Aorta (tissue), 5 donors: Measurements from ENCODE around the gene POSTN. TPM values are rescaled to one million over a fixed set of nuclear protein-coding genes. Genes with fewer than 3 reads are reported as not detected.
"Not testable (repeated sequence)": the region's sequence is repeated elsewhere in the genome, so short reads cannot be mapped to it uniquely, and the experiment has no call there.

ENCODE experiments used
- ATAC-seq: fragments of 200-7000 bp; cut with Tn5 transposase; one replicate; pipeline ENCODE4 v1.9.1; 2022; ENCODE audit warnings: moderate library complexity; ENCODE audit not compliant: low FRiP score
- DNase-seq, 2 donors: peaks; one replicate each; pipeline ENCODE4 v3.0.0-alpha.2; 2020
- H3K27ac ChIP-seq, 2 donors: one replicate each; pipeline ENCODE4 v1.5.1; 2013; ENCODE audit warnings: low read length in 2 of 2, mild to moderate bottlenecking in 2 of 2, moderate library complexity in 2 of 2, control low read depth in 1 of 2, inconsistent platforms in 1 of 2, low read depth in 1 of 2
- H3K27me3 ChIP-seq, 2 donors: one replicate each; pipeline ENCODE4 v1.6.1; 2013; ENCODE audit warnings: control low read depth in 1 of 2, low read length in 1 of 2, mild to moderate bottlenecking in 1 of 2, moderate library complexity in 1 of 2; ENCODE audit not compliant: insufficient read depth in 2 of 2, control insufficient read depth in 1 of 2
- H3K36me3 ChIP-seq, 2 donors: one replicate each; pipeline ENCODE4 v1.6.1; 2013; ENCODE audit warnings: control low read depth in 1 of 2, low read length in 1 of 2, mild to moderate bottlenecking in 1 of 2; ENCODE audit not compliant: insufficient read depth in 2 of 2, control insufficient read depth in 1 of 2
- H3K4me1 ChIP-seq, 2 donors: one replicate each; pipeline ENCODE4 v1.6.1; 2013; ENCODE audit warnings: low read length in 2 of 2, control low read depth in 1 of 2, mild to moderate bottlenecking in 1 of 2, moderate library complexity in 1 of 2; ENCODE audit not compliant: insufficient read depth in 2 of 2, control insufficient read depth in 1 of 2
- H3K4me3 ChIP-seq, 2 donors: one replicate each; pipeline ENCODE4 v1.5.1; 2013; ENCODE audit warnings: low read length in 2 of 2, control low read depth in 1 of 2, mild to moderate bottlenecking in 1 of 2
- H3K9me3 ChIP-seq: one replicate; pipeline ENCODE4 v1.6.1; 2013; ENCODE audit warnings: mild to moderate bottlenecking, low read length; ENCODE audit not compliant: control insufficient read depth
- WGBS, 2 donors: extraction: QIAGEN DNeasy Blood & Tissue Kit; methylation state at CpG; one replicate each; pipeline ENCODE4 v1.1.7; 2013; 5-methylcytosine and 5-hydroxymethylcytosine counted together
- intact Hi-C, 2 donors: fragments of 100-400 bp; cut with DNase I; formaldehyde crosslinking; loops; one replicate each; pipeline versions ENCODE4 v1.14.2 to v1.15.0; 2022
- polyA plus RNA-seq, 2 donors: library from polyadenylated mRNA; stranded (reverse); fragments of 200-250 nt; gene quantifications; one replicate each; pipeline ENCODE4 v1.2.3, GENCODE V29; 2013
- total RNA-seq, 2 donors: library from RNA; stranded (reverse); fragmentation: NEBNext Ultra II Directional; extraction: Animal tissue kit (Norgen Biotek cat#: 25700); gene quantifications; one replicate each; pipeline ENCODE4 v1.2.1, GENCODE V29; 2021
- donor health status: healthy with polysubstance abuse.
- donor health status: Bipolar disorder and iron deficiency.
- donor health status: DM: no; HTN: no; CAD: no.
- donor health status: DM: no; HTN: no; CAD: no.
- donor health status: DM: yes; HTN: yes; CAD: no.

Gene POSTN
- total and polyA plus RNA-seq, 4 donors = 100 to 218 (median 175) TPM

- WGBS, 2 donors = 49 to 54% methylated on average over 2 of the region's 2 CpGs
- Histone ChIP-seq H3K4me3 (no peak overlapping the region), H3K36me3 (no peaks in the 10 kb centered on the region), H3K27ac (no peak overlapping the region), H3K4me1 (no peaks in the 10 kb centered on the region), H3K27me3 (no peaks in the 10 kb centered on the region), H3K9me3 (no peaks in the 10 kb centered on the region)
- DNase-seq (no peak), ATAC-seq (no peak)
- intact Hi-C loops = no loop called here
These were observed 11.3 kb downstream of the POSTN start for GRCh38 chr13:37587236-37587635.

- Histone ChIP-seq H3K4me1 (no peaks in the 10 kb centered on the region), H3K4me3 (no peak overlapping the region), H3K9me3 (no peaks in the 10 kb centered on the region), H3K27ac (no peak overlapping the region), H3K36me3 (no peaks in the 10 kb centered on the region), H3K27me3 (no peaks in the 10 kb centered on the region)
- DNase-seq (no peak), ATAC-seq (no peak)
- intact Hi-C loops = no loop called here
- WGBS, 2 donors = 87 to 92% methylated on average over 4 of the region's 4 CpGs
These were observed 12.4 kb downstream of the POSTN start for GRCh38 chr13:37586164-37586563.

GRCh38 chr13:37585541-37585940, 13.0 kb downstream of the POSTN start:
- H3K4me3 ChIP-seq = no peak overlapping the region
- 43 to 56% methylated on average over 1 of the region's 1 CpG for WGBS, 2 donors
- no peaks in the 10 kb centered on the region for H3K9me3 ChIP-seq
- H3K27ac ChIP-seq = no peak overlapping the region
- DNase-seq (no peak), ATAC-seq (no peak)
- no peaks in the 10 kb centered on the region for H3K36me3 ChIP-seq
- H3K4me1 ChIP-seq = no peaks in the 10 kb centered on the region
- intact Hi-C loops = no loop called here
- H3K27me3 ChIP-seq = no peaks in the 10 kb centered on the region

GRCh38 chr13:37576601-37577000, 22.0 kb downstream of the POSTN start:
- Histone ChIP-seq H3K4me1 (no peaks in the 10 kb centered on the region), H3K4me3 (no peak overlapping the region), H3K27ac (no peak overlapping the region), H3K27me3 (no peaks in the 10 kb centered on the region), H3K9me3 (no peaks in the 10 kb centered on the region), H3K36me3 (no peaks in the 10 kb centered on the region)
- intact Hi-C loops = no loop called here
- no peak for ATAC-seq
- DNase-seq = no peak

GRCh38 chr13:37565425-37565824, 33.1 kb downstream of the POSTN start:
- Histone ChIP-seq H3K27me3 (no peaks in the 10 kb centered on the region), H3K9me3 (no peaks in the 10 kb centered on the region), H3K36me3 (no peaks in the 10 kb centered on the region), H3K27ac (no peak overlapping the region), H3K4me1 (no peaks in the 10 kb centered on the region), H3K4me3 (no peak overlapping the region)
- intact Hi-C loops = no loop called here
- no peak for DNase-seq
- 89 to 92% methylated on average over 1 of the region's 1 CpG for WGBS, 2 donors
- no peak for ATAC-seq

GRCh38 chr13:37561031-37561430, 37.5 kb downstream of the POSTN start:
- Histone ChIP-seq H3K4me3 (no peak overlapping the region), H3K27ac (no peak overlapping the region)

GRCh38 chr13:37560526-37560925, 38.0 kb downstream of the POSTN start:
- H3K4me1 ChIP-seq = no peaks in the 10 kb centered on the region
- ATAC-seq (no peak), DNase-seq (no peak)
- intact Hi-C loops = no loop called here
- H3K9me3 ChIP-seq = no peaks in the 10 kb centered on the region
- H3K36me3 ChIP-seq = no peaks in the 10 kb centered on the region
- WGBS, 2 donors = 85 to 93% methylated on average over 3 of the region's 3 CpGs
- no peaks in the 10 kb centered on the region for H3K27me3 ChIP-seq
- H3K27ac ChIP-seq = no peak overlapping the region
- H3K4me3 ChIP-seq = no peak overlapping the region

More at GRCh38 chr13:37561031-37561430, 37.5 kb downstream of the POSTN start:
- ATAC-seq (no peak), DNase-seq (no peak)
- Histone ChIP-seq H3K4me1 (no peaks in the 10 kb centered on the region), H3K36me3 (no peaks in the 10 kb centered on the region), H3K9me3 (no peaks in the 10 kb centered on the region), H3K27me3 (no peaks in the 10 kb centered on the region)
- 94% methylated on average over 2 of the region's 2 CpGs for WGBS, 2 donors
- intact Hi-C loops = no loop called here

- 83 to 90% methylated on average over 5 of the region's 5 CpGs for WGBS, 2 donors
- H3K4me3 ChIP-seq, DNase-seq, H3K9me3 ChIP-seq, intact Hi-C loops, ATAC-seq, H3K27me3 ChIP-seq, H3K4me1 ChIP-seq, H3K36me3 ChIP-seq, H3K27ac ChIP-seq: not testable (repeated sequence)
These were observed 39.8 kb downstream of the POSTN start for GRCh38 chr13:37558766-37559165.

GRCh38 chr13:37546087-37546486, 52.5 kb downstream of the POSTN start:
- no peaks in the 10 kb centered on the region for H3K9me3 ChIP-seq
- WGBS, 2 donors = 78 to 85% methylated on average over 3 of the region's 3 CpGs
- H3K27me3 ChIP-seq = no peaks in the 10 kb centered on the region
- no peak for ATAC-seq
- H3K4me1 ChIP-seq = no peaks in the 10 kb centered on the region
- no peak overlapping the region for H3K4me3 ChIP-seq
- no peaks in the 10 kb centered on the region for H3K36me3 ChIP-seq
- intact Hi-C loops = no loop called here
- DNase-seq = no peak
- no peak overlapping the region for H3K27ac ChIP-seq
